ENCODE measurements around the gene APOL5. TPM values are rescaled to one million over a fixed set of nuclear protein-coding genes. Genes with fewer than 3 reads are reported as not detected.

Gene APOL5
- total and polyA plus RNA-seq, 10 of the 15 experiments (the other 5 are each of a cell fraction or from before 2014, with no cell fraction given), result not detected

- H4K20me1 ChIP-seq (ENCODE audit: control insufficient read depth, insufficient read depth), result no peaks in the 10 kb centered on the region
- FAIRE-seq (no peak), DNase-seq (ENCODE audit: low read depth, low spot score) (no peak), ATAC-seq (no peak)
- ChIA-PET POLR2A (no interaction called here), SMC1A (ENCODE audit: uncharacterized antibody, unreplicated experiment) (no interaction called here), CTCF (interaction anchor here (0.6 to 0.9 kb wide), 2 partner anchors 18 to 51 kb away, joined by 3 read pairs; no protein-coding TSS in a partner anchor), RAD21 (ENCODE audit: unreplicated experiment) (no interaction called here)
- in situ Hi-C loops (cut with MboI) (no loop called here), intact Hi-C loops (cut with micrococcal nuclease; ENCODE audit: unreplicated experiment) (no loop called here)
- no peak overlapping the region for H3K9ac ChIP-seq (ENCODE audit: control insufficient read depth, insufficient read depth, low read length)
- BruUV-seq (replicated peaks), result no TSS peak
- 32% methylated on average over 4 of the region's 4 CpGs for WGBS (ENCODE audit: insufficient coverage, insufficient replicate concordance, low lambda C conversion rate, missing lambda C conversion rate)
- no peak overlapping the region for H3K4me3 ChIP-seq
- no peak overlapping the region for H3K27ac ChIP-seq (ENCODE audit: control insufficient read depth, insufficient read depth)
- TF ChIP-seq SMAD1 (IDR thresholded peaks at IDR 0.05; ENCODE audit: low read depth, partially characterized antibody) (no peak), PKNOX1 (IDR thresholded peaks at IDR 0.05) (no peak), WRNIP1 (IDR thresholded peaks at IDR 0.05; ENCODE audit: borderline replicate concordance, low read depth, low read length) (no peak), E4F1 (IDR thresholded peaks at IDR 0.05; ENCODE audit: borderline replicate concordance, partially characterized antibody) (no peak), EED (IDR thresholded peaks at IDR 0.05; ENCODE audit: low read depth) (no peak), BRCA1 (IDR thresholded peaks at IDR 0.05; ENCODE audit: low read depth, low read length) (no peak), SKIL (IDR thresholded peaks at IDR 0.05; ENCODE audit: low read depth, poor library complexity, severe bottlenecking) (no peak)
- no peaks in the 10 kb centered on the region for H3K79me2 ChIP-seq (ENCODE audit: control insufficient read depth, insufficient read depth, low read length)
- no peak overlapping the region for H2AFZ ChIP-seq (ENCODE audit: control insufficient read depth, low read depth, low read length)
- no peaks in the 10 kb centered on the region for H3K36me3 ChIP-seq (ENCODE audit: control insufficient read depth in 2 of 2, insufficient read depth in 2 of 2, low read length in 1 of 2)
- no peak overlapping the region for H3K4me2 ChIP-seq (ENCODE audit: control insufficient read depth, insufficient read depth)
- H3K9me3 ChIP-seq (replicated peaks; ENCODE audit: control insufficient read depth, insufficient read depth, low read length), result peaks cover 2% of the 10 kb centered on the region; the same call in 1 of the 3 replicates
- no peaks in the 10 kb centered on the region for H3K4me1 ChIP-seq (ENCODE audit: control insufficient read depth, insufficient read depth, low read length)
- H3K27me3 ChIP-seq (replicated peaks in 1 of 2; ENCODE audit: control insufficient read depth in 2 of 2, insufficient read depth in 2 of 2, low read length in 1 of 2), result no peaks in the 10 kb centered on the region
Observed at GRCh38 chr22:35681454-35682052, 36.1 kb upstream of the APOL5 start.

All from GM12878 (cell line).